GM23338 (cell line): Measurements from ENCODE around the gene TBCB. TPM values are rescaled to one million over a fixed set of nuclear protein-coding genes. Genes with fewer than 3 reads are reported as not detected.

ENCODE experiments used
- ATAC-seq: fragments of 200-7000 bp; cut with Tn5 transposase; 3 replicates; pipeline ENCODE4 v1.9.1; 2020
- DNase-seq: peaks from one replicate; pipeline ENCODE4 v3.0.0-alpha.2; 2015; ENCODE audit warnings: low spot score
- H2AFZ ChIP-seq: fragments of 200-600 bp; sonication (generic); 2 replicates; pipeline ENCODE4 v1.8.0; 2016; ENCODE audit warnings: antibody characterized with exemption, mild to moderate bottlenecking, moderate library complexity
- H3F3A ChIP-seq: fragments of 200-600 bp; sonication (generic); replicated peaks from 2 replicates; pipeline ENCODE4 v1.8.0; 2017; ENCODE audit warnings: antibody characterized with exemption, mixed run types, low read depth
- H3K27ac ChIP-seq: fragments of 200-600 bp; sonication (generic); 2 replicates; pipeline ENCODE4 v1.6.1; 2016; ENCODE audit warnings: low read depth
- H3K27me3 ChIP-seq: fragments of 200-600 bp; sonication (generic); 2 replicates; pipeline ENCODE4 v1.8.0; 2016; ENCODE audit warnings: mild to moderate bottlenecking, mixed run types, moderate library complexity; ENCODE audit not compliant: insufficient read depth
- H3K36me3 ChIP-seq: fragments of 200-600 bp; sonication (generic); 2 replicates; pipeline ENCODE4 v1.8.0; 2016; ENCODE audit warnings: mild to moderate bottlenecking; ENCODE audit not compliant: insufficient read depth
- H3K4me1 ChIP-seq: fragments of 200-600 bp; sonication (generic); 2 replicates; pipeline ENCODE4 v1.8.0; 2016; ENCODE audit warnings: mild to moderate bottlenecking, moderate library complexity; ENCODE audit not compliant: insufficient read depth
- H3K4me2 ChIP-seq: fragments of 200-600 bp; sonication (generic); 2 replicates; pipeline ENCODE4 v1.7.1; 2017; ENCODE audit warnings: mixed run types
- H3K4me3 ChIP-seq: fragments of 200-600 bp; sonication (generic); 2 replicates; pipeline ENCODE4 v1.6.1; 2016; ENCODE audit warnings: mixed run types
- H3K79me2 ChIP-seq: fragments of 200-600 bp; sonication (generic); replicated peaks from 2 replicates; pipeline ENCODE4 v1.8.0; 2017; ENCODE audit warnings: mild to moderate bottlenecking; ENCODE audit not compliant: insufficient read depth
- H3K9me2 ChIP-seq: fragments of 200-600 bp; sonication (generic); 2 replicates; pipeline ENCODE4 v1.8.0; 2017; ENCODE audit not compliant: insufficient read depth
- H4K20me1 ChIP-seq: fragments of 200-600 bp; sonication (generic); replicated peaks from 2 replicates; pipeline ENCODE4 v1.8.0; 2017; ENCODE audit warnings: mild to moderate bottlenecking; ENCODE audit not compliant: insufficient read depth
- H3K27ac Mint-ChIP-seq: 2 replicates; pipeline ENCODE4 v1.8.0; 2020; ENCODE audit warnings: inconsistent platforms, mild to moderate bottlenecking, moderate library complexity, mixed read lengths
- H3K27me3 Mint-ChIP-seq: 3 replicates; pipeline ENCODE4 v1.8.0; 2022; ENCODE audit warnings: low read depth, mild to moderate bottlenecking, moderate library complexity, mixed read lengths, inconsistent platforms; ENCODE audit not compliant: insufficient read depth, poor library complexity
- H3K36me3 Mint-ChIP-seq: 3 replicates; pipeline ENCODE4 v1.8.0; 2021; ENCODE audit warnings: low read depth, mild to moderate bottlenecking, inconsistent platforms, moderate library complexity, mixed read lengths
- H3K4me1 Mint-ChIP-seq: 3 replicates; pipeline ENCODE4 v1.8.0; 2020; ENCODE audit warnings: mild to moderate bottlenecking, inconsistent platforms, mixed read lengths
- H3K4me3 Mint-ChIP-seq: 3 replicates; pipeline ENCODE4 v1.8.0; 2021; ENCODE audit warnings: moderate library complexity, mild to moderate bottlenecking, inconsistent platforms, mixed read lengths
- H3K9me3 Mint-ChIP-seq: 3 replicates; pipeline ENCODE4 v1.8.0; 2020; ENCODE audit warnings: moderate library complexity, mild to moderate bottlenecking, inconsistent platforms, mixed read lengths
- CREB1 ChIP-seq: fragments of 250-450 bp; sonication (Bioruptor Pico); IDR thresholded peaks from 2 replicates; pipeline ENCODE4 v1.5.0; 2020; ENCODE audit warnings: low read depth, mild to moderate bottlenecking, moderate library complexity
- CTCF ChIP-seq, 2 experiments: fragments of 200-600 bp in 1 of 2; sonication (generic) in 1 of 2; conservative IDR thresholded peaks; 2 replicates each; pipeline versions ENCODE4 v1.5.1 to v1.6.1; 2016 to 2017; ENCODE audit warnings: antibody characterized with exemption in 2 of 2, low read depth in 2 of 2, mild to moderate bottlenecking in 2 of 2, moderate library complexity in 1 of 2
- ETS1 ChIP-seq: IDR thresholded peaks from 2 replicates; pipeline ENCODE4 v1.6.1; 2016; ENCODE audit warnings: antibody characterized with exemption
- EZH2 ChIP-seq: fragments of 200-600 bp; sonication (generic); IDR thresholded peaks from one replicate; pipeline ENCODE4 v1.8.0; 2017; ENCODE audit warnings: antibody characterized with exemption, mild to moderate bottlenecking, low read depth; ENCODE audit not compliant: unreplicated experiment
- EZH2phosphoT487 ChIP-seq: fragments of 200-600 bp; sonication (generic); IDR thresholded peaks from one replicate; pipeline ENCODE4 v1.8.1; 2018; ENCODE audit warnings: antibody characterized with exemption; ENCODE audit not compliant: unreplicated experiment
- JUNB ChIP-seq: IDR thresholded peaks from one replicate; pipeline ENCODE4 v1.6.1; 2016; ENCODE audit warnings: antibody characterized with exemption; ENCODE audit not compliant: unreplicated experiment
- NANOG ChIP-seq: IDR thresholded peaks from 2 replicates; pipeline ENCODE4 v1.6.1; 2016; ENCODE audit warnings: antibody characterized with exemption, borderline replicate concordance
- POLR2AphosphoS5 ChIP-seq: IDR thresholded peaks from 2 replicates; pipeline ENCODE4 v1.6.1; 2016; ENCODE audit warnings: antibody characterized with exemption, low read depth
- REST ChIP-seq: IDR thresholded peaks from one replicate; pipeline ENCODE4 v1.6.1; 2018; ENCODE audit warnings: antibody characterized with exemption; ENCODE audit not compliant: unreplicated experiment
- STAT1 ChIP-seq: IDR thresholded peaks from one replicate; pipeline ENCODE4 v1.6.1; 2016; ENCODE audit warnings: antibody characterized with exemption; ENCODE audit not compliant: unreplicated experiment
- polyA plus RNA-seq: library from polyadenylated mRNA; unstranded; fragments of >200 nt; fragmentation: Nextera tagmentation; extraction: Ambion mirVana; gene quantifications from 2 replicates; pipeline ENCODE4 v1.2.1, GENCODE V29; 2016
- total RNA-seq: library from RNA; depleted of rRNA; stranded (reverse); fragments of >200 nt; shearing (Covaris generic); gene quantifications from 2 replicates; pipeline ENCODE4 v1.2.3, GENCODE V29; 2014

The TBCB gene
- total and polyA plus RNA-seq, 2 experiments from 2014 or later = 275 to 290 TPM

GRCh38 chr19:36108684-36109083 lies 6.6 kb upstream of the TBCB start (continued):
- TF ChIP-seq CREB1 (CRISPR knock-in tag) (no peak), ETS1 (no peak), EZH2phosphoT487 (no peak), EZH2 (no peak), CTCF (conservative IDR thresholded peaks at IDR 0.05; ENCODE audit: low read depth in 2 of 2) (no peak), REST (no peak)

- peaks cover 15% of the 10 kb centered on the region for H3K4me1 ChIP-seq
- H3K27me3 ChIP-seq = no peaks in the 10 kb centered on the region
- no peak within 1 kb of the TSS for H2AFZ ChIP-seq
- peaks cover 6% of the 10 kb centered on the region; the same call in 1 of the 2 replicates for H4K20me1 ChIP-seq
- ATAC-seq = peak; percentile 18
- peaks cover 32% of the 10 kb centered on the region for H3K36me3 Mint-ChIP-seq
- peaks cover 8% of the 10 kb centered on the region; the same call in 1 of the 2 replicates for H3K79me2 ChIP-seq
- peaks cover 29% of the 10 kb centered on the region for H3K4me1 Mint-ChIP-seq
- peak within 1 kb of the TSS; percentile 65 for H3K4me2 ChIP-seq
- H3K4me3 Mint-ChIP-seq = no peak within 1 kb of the TSS
- no peaks in the 10 kb centered on the region; the same call in 1 of the 2 replicates for H3K36me3 ChIP-seq
- H3F3A ChIP-seq = peaks cover 16% of the 10 kb centered on the region
- peak within 1 kb of the TSS; percentile 50; the same call in 1 of the 2 replicates for H3K27ac Mint-ChIP-seq
- no peaks in the 10 kb centered on the region for H3K9me2 ChIP-seq
- H3K4me3 ChIP-seq = peak within 1 kb of the TSS; percentile 23; the same call in 1 of the 2 replicates
- no peaks in the 10 kb centered on the region for H3K9me3 Mint-ChIP-seq
- DNase-seq = peak; percentile 85
- peaks cover 23% of the 10 kb centered on the region for H3K27me3 Mint-ChIP-seq
- H3K27ac ChIP-seq = peak within 1 kb of the TSS; percentile 32; the same call in 1 of the 2 replicates
- TF ChIP-seq ETS1 (no peak), REST (no peak), STAT1 (no peak), EZH2phosphoT487 (no peak), JUNB (no peak), POLR2AphosphoS5 (no peak), EZH2 (no peak), NANOG (no peak)
These were observed 4.6 kb upstream of the TBCB start, which contains the start of gene OVOL3 for GRCh38 chr19:36110487-36111199. TSS of gene OVOL3 (plus strand) at chr19:36111143. CDS start at chr19:36111203, 60 bp downstream.
